Memory B cell (primary cell): ENCODE results near the gene ST6GALNAC3.
"Not testable (repeated sequence)": the region's sequence is repeated elsewhere in the genome, so short reads cannot be mapped to it uniquely, and the experiment has no call there.

Source experiments
- ATAC-seq: fragments of 150-1000 bp; cut with Tn5 transposase; 2 replicates; pipeline ENCODE4 v1.10.0; 2021; ENCODE audit warnings: low read depth, mild to moderate bottlenecking, moderate library complexity
- DNase-seq, 2 donors: peaks; one replicate each; pipeline ENCODE4 v3.0.0; 2022; ENCODE audit warnings: low spot score in 2 of 2
- H3K27ac Mint-ChIP-seq: one replicate; pipeline ENCODE4 v1.8.0; 2022; ENCODE audit warnings: mild to moderate bottlenecking, moderate library complexity, mixed read lengths
- H3K27me3 Mint-ChIP-seq: one replicate; pipeline ENCODE4 v1.8.0; 2022; ENCODE audit warnings: mixed read lengths
- H3K36me3 Mint-ChIP-seq: one replicate; pipeline ENCODE4 v1.8.0; 2022; ENCODE audit warnings: mild to moderate bottlenecking, mixed read lengths
- H3K4me1 Mint-ChIP-seq: one replicate; pipeline ENCODE4 v1.8.0; 2022; ENCODE audit warnings: mixed read lengths
- H3K4me3 Mint-ChIP-seq: one replicate; pipeline ENCODE4 v1.8.0; 2022; ENCODE audit warnings: mild to moderate bottlenecking, moderate library complexity, mixed read lengths
- H3K9me3 Mint-ChIP-seq: one replicate; pipeline ENCODE4 v1.8.0; 2022; ENCODE audit warnings: mixed read lengths

ST6GALNAC3 gene

DNA sequence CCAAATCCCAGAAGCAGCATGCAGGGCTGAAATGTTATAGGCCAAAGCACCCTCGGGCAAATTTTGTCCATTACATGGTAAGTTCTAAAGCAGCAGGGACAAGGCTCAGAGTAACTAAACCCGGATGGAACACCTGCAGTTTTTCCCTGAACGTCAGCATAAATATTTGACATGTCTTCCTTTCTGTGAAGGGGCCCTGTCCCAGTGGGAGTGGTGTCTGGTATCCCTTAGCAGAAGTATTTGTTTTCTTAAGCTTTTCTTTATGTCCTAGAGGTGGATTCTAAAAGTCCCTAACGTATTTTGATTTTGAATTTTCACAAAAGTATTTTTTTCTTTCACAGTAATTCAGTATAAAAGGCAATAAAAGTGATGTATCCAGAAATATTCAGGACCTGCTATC, 223.9 kb downstream of the ST6GALNAC3 start:
- DNase-seq (no peak), ATAC-seq (no peak)
- Mint-ChIP-seq H3K4me3 (no peak overlapping the region), H3K9me3 (peaks cover 1% of the 10 kb centered on the region), H3K36me3 (no peaks in the 10 kb centered on the region), H3K27me3 (no peaks in the 10 kb centered on the region), H3K27ac (no peak overlapping the region), H3K4me1 (peaks cover 16% of the 10 kb centered on the region)

GRCh38 chr1:76299036-76299435, 224.5 kb downstream of the ST6GALNAC3 start:
- no peak overlapping the region for H3K27ac Mint-ChIP-seq
- no peak for DNase-seq
- peaks cover 12% of the 10 kb centered on the region for H3K4me1 Mint-ChIP-seq
- peaks cover 1% of the 10 kb centered on the region for H3K9me3 Mint-ChIP-seq
- no peaks in the 10 kb centered on the region for H3K36me3 Mint-ChIP-seq
- no peak for ATAC-seq
- H3K4me3 Mint-ChIP-seq = no peak overlapping the region
- no peaks in the 10 kb centered on the region for H3K27me3 Mint-ChIP-seq

GRCh38 chr1:76300556-76300955, 226.0 kb downstream of the ST6GALNAC3 start:
- Mint-ChIP-seq H3K4me1 (peaks cover 4% of the 10 kb centered on the region), H3K4me3 (no peak overlapping the region), H3K27me3 (peaks cover 1% of the 10 kb centered on the region), H3K36me3 (no peaks in the 10 kb centered on the region), H3K9me3 (peaks cover 1% of the 10 kb centered on the region), H3K27ac (no peak overlapping the region)
- ATAC-seq (no peak), DNase-seq (no peak)

- H3K4me3 Mint-ChIP-seq = no peak overlapping the region
- H3K36me3 Mint-ChIP-seq = no peaks in the 10 kb centered on the region
- no peak overlapping the region for H3K27ac Mint-ChIP-seq
- H3K4me1 Mint-ChIP-seq = peaks cover 4% of the 10 kb centered on the region
- peaks cover 1% of the 10 kb centered on the region for H3K9me3 Mint-ChIP-seq
- ATAC-seq (no peak), DNase-seq (no peak)
- H3K27me3 Mint-ChIP-seq = peaks cover 1% of the 10 kb centered on the region
These were observed 228.3 kb downstream of the ST6GALNAC3 start for GRCh38 chr1:76302711-76303339.

GRCh38 chr1:76303340-76303717, 228.8 kb downstream of the ST6GALNAC3 start:
- H3K27me3 Mint-ChIP-seq = peaks cover 1% of the 10 kb centered on the region
- H3K4me3 Mint-ChIP-seq = no peak overlapping the region
- DNase-seq = no peak
- no peak overlapping the region for H3K27ac Mint-ChIP-seq
- H3K9me3 Mint-ChIP-seq = peaks cover 1% of the 10 kb centered on the region
- no peaks in the 10 kb centered on the region for H3K36me3 Mint-ChIP-seq
- H3K4me1 Mint-ChIP-seq = peaks cover 4% of the 10 kb centered on the region
- ATAC-seq = no peak

GRCh38 chr1:76313304-76313703, 238.8 kb downstream of the ST6GALNAC3 start:
- DNase-seq (no peak), ATAC-seq (no peak)
- no peaks in the 10 kb centered on the region for H3K27me3 Mint-ChIP-seq
- H3K4me1 Mint-ChIP-seq = no peaks in the 10 kb centered on the region
- no peaks in the 10 kb centered on the region for H3K9me3 Mint-ChIP-seq
- H3K4me3 Mint-ChIP-seq = no peak overlapping the region
- peaks cover 2% of the 10 kb centered on the region for H3K36me3 Mint-ChIP-seq
- no peak overlapping the region for H3K27ac Mint-ChIP-seq

GRCh38 chr1:76314730-76315129, 240.2 kb downstream of the ST6GALNAC3 start:
- H3K9me3 Mint-ChIP-seq = no peaks in the 10 kb centered on the region
- H3K36me3 Mint-ChIP-seq = peaks cover 2% of the 10 kb centered on the region
- H3K27ac Mint-ChIP-seq = no peak overlapping the region
- H3K27me3 Mint-ChIP-seq = no peaks in the 10 kb centered on the region
- DNase-seq = no peak
- no peaks in the 10 kb centered on the region for H3K4me1 Mint-ChIP-seq
- ATAC-seq = no peak
- H3K4me3 Mint-ChIP-seq = no peak overlapping the region

DNA sequence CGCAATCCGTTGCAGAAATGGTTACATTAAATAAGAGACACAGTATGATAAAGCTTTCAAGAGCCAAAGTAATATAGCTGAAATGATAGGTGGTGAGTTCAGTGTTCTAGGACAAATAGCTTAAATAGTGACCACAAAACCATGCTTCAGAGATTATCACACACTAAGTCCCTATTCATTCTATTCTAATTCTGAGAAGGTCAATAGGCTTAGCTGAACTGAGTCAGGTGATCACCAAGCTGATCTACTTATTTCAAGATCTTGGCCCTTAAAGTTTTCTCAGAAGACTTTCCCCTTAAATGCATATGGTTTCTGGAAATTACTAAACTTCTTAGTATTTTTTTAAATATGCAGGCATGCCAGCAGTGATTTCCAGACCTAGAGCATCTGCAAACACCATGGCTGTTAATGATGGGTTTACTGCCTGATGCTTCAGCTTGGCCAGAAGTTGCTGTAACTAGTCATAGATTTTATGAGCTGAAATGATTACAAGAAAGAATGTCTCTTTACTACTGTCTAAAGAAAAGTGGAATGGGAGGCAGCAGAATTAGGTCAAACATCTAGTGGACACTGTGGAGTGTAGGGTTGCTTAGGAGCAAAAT, 242.9 kb downstream of the ST6GALNAC3 start:
- DNase-seq = no peak
- no peak overlapping the region for H3K4me3 Mint-ChIP-seq
- H3K27me3 Mint-ChIP-seq = no peaks in the 10 kb centered on the region
- no peaks in the 10 kb centered on the region for H3K9me3 Mint-ChIP-seq
- no peaks in the 10 kb centered on the region for H3K36me3 Mint-ChIP-seq
- H3K27ac Mint-ChIP-seq = no peak overlapping the region
- no peaks in the 10 kb centered on the region for H3K4me1 Mint-ChIP-seq
- ATAC-seq = no peak

DNA sequence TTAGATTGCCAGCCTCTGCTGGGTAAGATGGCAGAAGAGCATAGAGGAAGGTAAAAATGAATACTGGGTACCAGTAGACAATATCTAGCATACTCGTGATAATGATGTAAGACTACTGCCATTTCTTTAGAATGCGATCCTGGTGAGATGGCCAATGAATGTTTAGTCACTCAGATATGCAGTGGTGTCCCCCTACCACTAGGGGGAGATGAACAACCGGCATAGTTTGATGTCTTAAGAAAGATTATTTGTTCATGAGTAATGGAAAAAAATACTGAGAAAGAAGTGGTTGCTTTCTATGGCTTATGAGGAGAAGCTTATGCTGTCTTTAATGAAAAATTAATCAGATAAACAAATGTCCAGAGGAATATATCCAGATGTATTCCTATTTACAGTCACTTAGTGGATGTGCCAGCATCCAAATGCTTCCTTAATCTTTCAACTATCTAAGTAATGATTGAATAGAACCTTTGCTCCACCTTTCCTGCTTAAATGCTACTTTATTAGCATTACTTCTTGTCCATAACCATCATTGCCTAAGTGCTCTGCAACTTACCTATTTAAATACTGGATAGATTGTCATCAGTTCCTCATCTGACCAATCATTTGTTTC, 256.6 kb downstream of the ST6GALNAC3 start:
- Mint-ChIP-seq H3K27me3 (peaks cover 2% of the 10 kb centered on the region), H3K4me1 (peaks cover 3% of the 10 kb centered on the region), H3K27ac (no peak overlapping the region), H3K36me3 (no peaks in the 10 kb centered on the region), H3K4me3 (no peak overlapping the region), H3K9me3 (no peaks in the 10 kb centered on the region)
- peak; percentile 55 for ATAC-seq
- DNase-seq = peak in 1 of 2 donors; percentile 15

GRCh38 chr1:76335882-76336281, 261.3 kb downstream of the ST6GALNAC3 start:
- H3K4me3 Mint-ChIP-seq = no peak overlapping the region
- DNase-seq (no peak), ATAC-seq (no peak)
- H3K4me1 Mint-ChIP-seq = peaks cover under 1% of the 10 kb centered on the region
- peaks cover 2% of the 10 kb centered on the region for H3K9me3 Mint-ChIP-seq
- no peaks in the 10 kb centered on the region for H3K36me3 Mint-ChIP-seq
- peaks cover 2% of the 10 kb centered on the region for H3K27me3 Mint-ChIP-seq
- no peak overlapping the region for H3K27ac Mint-ChIP-seq

GRCh38 chr1:76336931-76337371, 262.4 kb downstream of the ST6GALNAC3 start:
- Mint-ChIP-seq H3K36me3 (no peaks in the 10 kb centered on the region), H3K9me3 (peaks cover 6% of the 10 kb centered on the region), H3K27ac (no peak overlapping the region), H3K4me3 (no peak overlapping the region), H3K27me3 (peaks cover 2% of the 10 kb centered on the region), H3K4me1 (no peaks in the 10 kb centered on the region)
- no peak for DNase-seq
- ATAC-seq = no peak

DNA sequence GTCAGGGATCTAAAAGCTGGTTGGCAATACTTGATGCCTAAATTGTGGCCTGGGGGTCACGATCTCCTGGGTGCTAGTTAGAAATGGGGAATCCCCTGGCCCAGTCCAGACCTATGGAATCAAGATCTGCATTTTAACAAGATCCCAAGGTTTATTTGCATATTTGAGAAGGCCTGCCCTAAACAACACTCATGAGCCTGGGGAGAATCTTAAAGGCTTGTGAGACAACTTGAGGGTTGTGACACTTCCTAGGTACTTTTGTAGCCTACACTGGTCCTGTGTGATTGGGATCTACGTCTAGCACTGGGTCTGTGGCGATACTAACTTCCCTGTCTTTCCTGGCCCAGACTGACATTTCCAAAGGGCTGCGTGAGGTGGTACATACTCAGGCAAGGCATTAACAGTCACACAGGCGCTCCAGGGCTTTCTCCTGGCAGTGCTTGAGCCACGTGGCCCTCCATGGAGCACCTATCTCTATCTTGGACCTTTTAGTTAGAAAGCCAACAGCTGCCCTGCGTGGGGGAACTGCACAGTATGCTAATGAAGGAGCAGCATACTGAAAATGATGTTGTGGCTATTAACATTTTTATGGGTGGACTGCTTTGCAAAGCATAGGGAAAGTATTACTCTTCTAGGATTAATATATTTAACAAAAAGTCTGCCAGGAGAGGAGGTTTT, 263.1 kb downstream of the ST6GALNAC3 start:
- H3K4me1 Mint-ChIP-seq = no peaks in the 10 kb centered on the region
- H3K4me3 Mint-ChIP-seq = no peak overlapping the region
- no peak overlapping the region for H3K27ac Mint-ChIP-seq
- H3K9me3 Mint-ChIP-seq = peaks cover 6% of the 10 kb centered on the region
- H3K27me3 Mint-ChIP-seq = peaks cover 2% of the 10 kb centered on the region
- H3K36me3 Mint-ChIP-seq = no peaks in the 10 kb centered on the region
- ATAC-seq (no peak), DNase-seq (no peak)

DNA sequence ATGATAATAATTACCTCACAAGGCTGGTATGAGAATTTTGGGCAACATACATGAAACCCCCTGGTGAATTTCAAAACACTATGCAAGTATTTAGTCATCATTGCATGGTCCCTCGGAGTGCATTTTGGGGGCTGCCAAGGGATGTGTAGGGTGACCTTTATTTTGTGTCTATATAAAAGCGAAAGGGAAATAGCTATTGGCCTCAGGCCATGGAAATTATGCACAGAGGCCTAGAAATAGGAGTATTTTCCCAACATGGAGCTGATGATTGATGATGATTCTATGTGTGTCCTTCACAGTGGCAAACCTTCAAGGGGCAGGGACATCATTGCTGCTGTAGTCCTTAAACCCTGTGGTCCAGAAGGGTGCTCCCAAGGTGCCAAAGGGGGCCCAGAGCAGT, 265.5 kb downstream of the ST6GALNAC3 start:
- Mint-ChIP-seq H3K27ac (no peak overlapping the region), H3K4me3 (no peak overlapping the region), H3K27me3 (no peaks in the 10 kb centered on the region), H3K9me3 (peaks cover 6% of the 10 kb centered on the region), H3K4me1 (no peaks in the 10 kb centered on the region), H3K36me3 (no peaks in the 10 kb centered on the region)
- ATAC-seq = no peak
- no peak for DNase-seq

GRCh38 chr1:76341816-76342215, 267.3 kb downstream of the ST6GALNAC3 start:
- ATAC-seq, H3K36me3 Mint-ChIP-seq, H3K4me3 Mint-ChIP-seq, DNase-seq, H3K27me3 Mint-ChIP-seq, H3K27ac Mint-ChIP-seq, H3K4me1 Mint-ChIP-seq, H3K9me3 Mint-ChIP-seq: not testable (repeated sequence)
